HG02623 (cell line): ENCODE data around the gene PPP2R2B.
A peak's percentile ranks its signal among the peaks of the same experiment; 100 is the strongest.

Source experiments
- ATAC-seq: cut with Tn5 transposase; IDR thresholded peaks from one replicate; pipeline ENCODE4 v1.9.1; 2021; ENCODE audit warnings: moderate library complexity; ENCODE audit not compliant: unreplicated experiment

Gene PPP2R2B

DNA sequence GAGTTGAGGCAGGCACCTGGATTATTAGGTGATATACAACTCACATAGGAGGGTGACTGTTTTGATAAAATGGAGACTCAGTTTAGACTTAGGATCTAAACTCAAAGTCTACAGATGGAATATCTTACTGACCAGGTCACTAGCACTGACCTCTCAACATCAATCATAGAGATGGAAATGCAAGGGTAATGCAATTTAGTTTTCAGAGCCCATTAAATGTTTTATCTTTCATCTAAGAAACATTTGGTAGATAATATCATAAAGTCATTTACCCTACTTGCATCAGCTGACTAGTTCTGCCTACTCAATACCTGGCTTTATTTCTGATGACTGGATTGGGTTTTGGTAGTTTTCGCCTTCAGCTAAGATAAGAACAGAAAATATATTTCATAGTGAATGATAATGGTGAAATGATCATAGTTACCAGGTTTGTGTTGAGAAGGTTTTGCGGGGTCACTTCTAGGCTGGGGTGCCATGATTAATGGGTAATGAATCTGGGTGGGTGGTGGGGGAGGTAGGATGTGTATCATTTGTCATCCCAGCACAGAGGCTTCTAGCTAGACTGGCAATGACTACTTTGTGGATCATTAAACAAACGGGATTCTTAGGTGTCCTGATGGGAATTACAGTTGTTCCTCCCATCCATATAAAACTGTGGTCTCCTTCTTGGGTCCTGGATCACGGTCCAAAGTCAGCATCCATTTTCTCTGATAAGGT lies 173.4 kb downstream of the PPP2R2B start:
- no peak for ATAC-seq

DNA sequence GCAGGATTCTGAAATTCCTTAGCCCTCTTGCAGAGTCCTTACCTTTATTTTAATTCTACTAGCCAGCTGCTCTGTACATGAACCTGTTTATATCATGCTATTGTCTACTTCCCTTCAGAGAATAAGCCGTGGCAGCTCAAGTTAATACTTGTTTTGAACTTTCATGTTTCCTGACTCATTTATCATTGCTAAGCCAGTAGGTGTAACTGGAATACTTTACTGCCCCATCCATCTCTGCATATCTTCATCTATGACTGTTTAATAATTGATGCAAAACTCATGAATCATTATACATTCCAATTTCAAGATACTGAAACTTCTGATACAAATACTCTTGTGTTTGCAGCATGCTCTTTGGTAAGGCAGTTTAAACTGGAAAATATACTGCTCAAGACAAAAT lies 174.7 kb downstream of the PPP2R2B start:
- no peak for ATAC-seq

DNA sequence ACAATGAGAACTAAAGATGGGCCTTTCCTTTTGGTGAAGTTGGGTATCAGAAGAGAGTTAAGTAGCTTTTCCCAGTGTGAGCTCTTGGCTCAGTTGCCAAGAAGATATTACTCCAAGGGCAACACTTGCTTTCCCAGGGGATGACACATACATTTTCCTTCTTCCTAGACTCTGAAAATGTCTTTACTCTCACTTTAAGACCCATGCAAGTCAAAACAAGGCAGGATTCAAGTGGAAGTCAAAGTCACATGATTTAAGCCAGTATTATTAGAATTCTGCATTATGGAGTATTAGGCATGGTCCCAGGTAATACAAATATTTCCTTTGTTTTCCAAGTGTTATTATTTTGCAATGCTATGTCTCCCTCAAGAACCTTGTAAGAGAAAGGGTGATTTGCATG lies 175.1 kb downstream of the PPP2R2B start:
- no peak for ATAC-seq

DNA sequence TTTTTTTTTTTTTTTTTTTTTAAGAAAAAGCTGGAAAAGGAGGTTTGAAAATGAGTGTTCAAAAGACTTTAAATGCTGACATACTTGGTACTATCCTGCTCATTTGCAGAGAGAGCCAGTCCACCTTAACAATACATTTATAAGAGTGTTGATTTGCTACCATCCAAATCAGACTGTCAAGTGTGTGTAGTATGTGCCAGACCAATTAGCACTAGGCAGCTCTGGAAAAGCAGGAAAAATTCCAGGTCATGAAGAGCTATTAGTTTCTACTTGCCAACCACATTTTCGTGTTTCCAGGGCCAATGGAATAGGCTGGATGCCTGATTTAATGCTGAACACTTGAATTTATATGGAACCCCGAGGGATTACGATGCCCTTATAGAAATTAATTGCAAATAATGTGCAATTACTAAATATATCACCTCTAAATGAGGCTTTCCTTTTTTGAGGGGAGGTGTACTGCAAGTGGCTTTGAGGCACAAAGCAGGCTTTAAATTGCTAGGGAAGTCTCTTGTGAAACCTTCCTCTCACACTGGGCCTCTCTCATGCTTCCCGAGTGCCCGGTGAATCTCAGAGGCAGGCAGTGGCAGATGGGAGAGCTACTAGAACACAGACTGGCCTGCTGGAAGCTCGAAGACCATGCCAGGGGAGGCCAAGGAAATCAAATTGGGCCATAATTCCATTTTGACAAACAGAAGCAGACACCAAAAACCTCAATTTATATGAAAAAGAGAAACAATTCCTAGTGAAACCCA lies 178.7 kb downstream of the PPP2R2B start:
- ATAC-seq = no peak

DNA sequence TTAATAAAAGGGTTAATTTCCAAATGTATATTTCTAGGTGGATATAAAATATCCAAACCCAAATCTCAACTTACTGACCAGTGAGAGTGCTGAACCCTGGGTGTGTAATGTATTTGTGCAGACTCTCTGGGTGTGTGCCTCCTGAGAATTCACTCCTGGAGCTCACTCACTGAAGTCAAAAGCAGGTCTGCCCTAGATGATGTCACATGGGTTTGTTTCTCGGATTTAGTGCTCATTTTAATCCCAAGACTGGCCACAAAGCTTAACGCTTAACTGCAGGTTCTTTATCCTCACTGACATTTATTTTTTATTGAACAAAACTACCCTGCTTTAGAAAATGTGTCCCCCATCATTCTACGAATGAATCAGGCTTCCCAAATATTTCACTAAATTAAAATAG lies 179.4 kb downstream of the PPP2R2B start:
- ATAC-seq = no peak

DNA sequence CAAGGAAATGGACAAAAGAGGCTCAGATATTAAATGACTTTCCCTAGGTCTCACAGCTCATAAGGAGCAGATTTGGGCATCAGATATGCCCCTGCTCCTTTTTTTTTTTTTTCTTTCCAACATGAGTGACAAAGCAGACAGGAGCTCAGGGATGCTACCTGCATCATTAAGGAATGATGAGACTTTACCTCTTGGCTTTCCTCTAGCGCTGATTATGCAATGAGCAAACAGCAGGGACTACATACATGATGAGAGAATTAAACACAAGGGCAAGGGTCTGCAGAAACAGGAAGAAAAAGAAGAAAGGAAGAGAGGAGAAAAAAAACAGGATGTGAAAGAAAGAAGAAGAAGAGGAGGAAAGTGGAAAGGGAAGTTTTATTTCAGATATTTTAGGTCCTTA lies 179.9 kb downstream of the PPP2R2B start:
- ATAC-seq = no peak

DNA sequence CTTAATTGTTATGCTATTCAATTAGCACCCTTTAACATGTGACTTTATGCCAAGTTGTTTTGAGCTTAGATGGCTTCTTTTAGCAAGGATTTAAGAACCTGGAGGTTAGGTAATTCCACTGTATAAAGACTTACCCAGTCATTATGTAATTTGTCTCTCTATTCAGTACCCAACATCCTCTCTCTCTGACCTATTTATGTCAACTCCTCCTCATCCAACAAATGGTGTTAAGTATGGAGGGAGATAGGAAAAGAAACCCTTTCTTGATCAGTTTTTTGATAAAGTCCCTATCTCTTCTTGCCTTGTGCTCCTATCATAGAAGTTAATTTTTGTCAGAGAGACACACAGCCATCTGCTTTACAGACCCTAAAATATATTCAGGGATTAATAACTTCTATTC lies 181.3 kb downstream of the PPP2R2B start:
- ATAC-seq = no peak

DNA sequence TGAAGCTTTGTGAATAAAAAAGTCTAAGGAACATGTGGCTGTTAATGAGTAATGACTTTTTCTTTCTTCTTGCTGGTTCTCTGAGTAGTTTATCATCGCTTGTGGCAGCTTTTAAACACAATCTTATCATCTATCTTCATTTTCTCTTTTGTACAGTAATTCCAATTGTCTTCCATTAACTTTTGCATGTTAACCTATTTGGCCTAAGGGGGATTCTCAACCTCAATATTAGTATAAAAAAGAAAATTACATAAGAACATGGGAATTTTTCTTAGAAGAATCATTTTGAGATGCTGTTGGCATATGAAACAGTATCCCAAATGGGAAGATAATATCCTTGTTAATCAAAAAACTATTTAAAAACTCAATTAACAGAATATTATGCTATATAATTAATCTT lies 182.9 kb downstream of the PPP2R2B start:
- ATAC-seq = no peak

DNA sequence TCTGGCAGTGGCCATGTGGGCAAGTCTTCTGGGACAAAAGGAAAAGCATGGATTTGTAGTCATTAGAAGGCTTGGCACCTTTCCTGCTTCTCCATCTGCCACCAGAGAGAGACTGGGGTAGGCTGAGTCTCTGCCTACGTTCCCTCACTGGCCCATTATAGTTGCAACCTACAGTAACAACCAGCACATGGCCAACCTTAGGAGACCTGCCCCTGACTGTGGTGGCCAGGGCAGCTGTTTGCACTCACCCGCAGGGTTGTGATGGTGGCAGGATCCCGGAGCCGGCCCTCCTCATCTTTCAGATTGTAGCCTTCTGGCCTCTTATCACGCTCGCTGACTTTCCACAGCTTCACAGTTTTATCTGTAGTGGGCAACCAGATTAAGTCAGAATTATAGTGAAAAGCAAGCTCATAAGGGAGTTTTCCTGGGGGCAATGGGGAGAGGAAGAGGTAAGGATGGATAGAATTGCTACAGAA lies 187.6 kb downstream of the PPP2R2B start:
- ATAC-seq = no peak

DNA sequence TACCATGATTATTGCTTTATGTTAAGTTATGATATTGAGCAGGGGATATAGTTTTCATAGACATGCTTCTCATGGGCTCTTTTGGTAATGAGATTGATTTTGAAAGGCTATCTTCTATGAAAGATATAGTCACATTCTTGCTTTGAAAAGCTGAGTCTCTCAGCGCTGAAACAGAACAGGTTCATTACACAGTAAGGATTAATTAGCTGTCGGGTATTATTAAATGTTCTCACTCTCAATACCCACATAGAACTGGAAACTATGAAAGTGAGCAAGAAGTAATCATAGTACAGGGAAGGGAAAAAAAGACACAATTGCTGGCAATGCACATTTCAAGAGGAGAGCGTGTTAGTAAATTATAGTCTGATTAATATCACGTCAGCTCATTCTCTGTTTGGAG lies 190.9 kb downstream of the PPP2R2B start:
- no peak for ATAC-seq

DNA sequence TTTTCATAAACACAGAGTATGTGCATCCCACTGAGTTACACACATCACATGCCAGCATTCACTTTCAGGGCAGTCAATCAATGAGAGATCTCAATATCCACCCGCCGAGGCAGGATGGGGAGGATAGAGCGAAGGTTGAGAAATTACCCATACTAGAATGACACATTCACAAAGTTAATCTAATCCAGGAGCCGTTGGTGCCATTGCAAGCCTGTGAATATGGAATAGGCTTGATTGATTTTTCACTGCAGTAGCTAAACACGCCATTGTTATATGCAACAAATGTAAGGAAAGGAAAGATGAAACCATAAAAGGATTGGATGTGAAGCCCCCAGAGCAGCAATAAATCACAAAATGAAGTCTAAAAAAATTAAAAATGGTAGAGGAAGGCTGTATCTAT lies 194.7 kb downstream of the PPP2R2B start:
- ATAC-seq = no peak

DNA sequence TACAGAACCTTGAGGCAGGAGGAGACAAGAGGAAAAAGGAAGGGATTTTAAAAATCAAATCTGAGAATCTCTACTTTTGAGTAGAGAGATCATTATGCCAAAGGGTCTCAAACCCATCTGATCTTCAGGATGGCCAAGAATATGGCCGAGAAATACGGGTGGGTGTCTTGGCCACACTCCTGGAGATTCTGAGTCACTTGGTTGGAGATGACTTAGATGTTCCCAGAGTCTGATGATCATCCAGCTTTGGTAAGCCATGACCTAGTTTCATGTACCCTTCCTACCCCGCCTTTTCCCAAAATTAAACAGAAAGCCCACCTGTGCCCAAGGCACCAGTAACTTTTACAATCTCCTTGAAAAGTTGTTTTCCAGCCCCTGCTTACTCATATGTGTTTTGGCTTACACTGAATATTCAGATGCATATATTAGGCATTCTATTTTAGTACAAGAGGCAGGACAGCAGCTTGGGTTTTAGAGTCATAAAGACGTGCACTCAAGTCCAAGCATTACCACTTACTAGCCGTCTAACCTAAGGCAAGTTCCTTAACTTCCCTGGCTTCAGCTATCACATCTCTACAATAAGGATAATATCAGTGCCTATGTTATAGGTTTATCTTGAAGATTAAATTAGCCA lies 195.5 kb downstream of the PPP2R2B start:
- no peak for ATAC-seq

DNA sequence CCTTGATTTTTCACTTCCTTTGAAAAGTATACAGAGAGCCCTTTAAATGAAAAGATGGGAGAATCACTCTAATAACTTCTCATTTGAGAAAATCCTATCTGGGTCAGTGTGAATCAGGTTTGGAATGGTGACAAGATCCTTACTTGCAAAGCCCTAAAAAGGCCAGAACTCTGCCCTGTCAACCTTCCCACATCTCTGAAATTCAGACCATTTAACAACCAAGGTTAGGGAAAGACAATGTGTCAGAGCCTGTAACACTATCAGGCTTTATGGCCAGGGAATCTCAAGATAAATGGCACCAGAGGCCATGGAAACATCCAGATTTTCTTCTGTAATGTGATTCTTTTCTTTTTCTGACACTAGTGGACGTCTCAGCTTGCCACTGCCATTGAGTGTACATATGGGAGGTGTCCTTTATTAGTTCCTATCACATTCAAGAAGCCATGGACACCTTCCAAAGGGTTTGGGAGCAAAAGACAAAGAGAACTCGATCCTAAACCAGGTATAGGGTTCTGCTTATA lies 196.9 kb downstream of the PPP2R2B start:
- no peak for ATAC-seq

DNA sequence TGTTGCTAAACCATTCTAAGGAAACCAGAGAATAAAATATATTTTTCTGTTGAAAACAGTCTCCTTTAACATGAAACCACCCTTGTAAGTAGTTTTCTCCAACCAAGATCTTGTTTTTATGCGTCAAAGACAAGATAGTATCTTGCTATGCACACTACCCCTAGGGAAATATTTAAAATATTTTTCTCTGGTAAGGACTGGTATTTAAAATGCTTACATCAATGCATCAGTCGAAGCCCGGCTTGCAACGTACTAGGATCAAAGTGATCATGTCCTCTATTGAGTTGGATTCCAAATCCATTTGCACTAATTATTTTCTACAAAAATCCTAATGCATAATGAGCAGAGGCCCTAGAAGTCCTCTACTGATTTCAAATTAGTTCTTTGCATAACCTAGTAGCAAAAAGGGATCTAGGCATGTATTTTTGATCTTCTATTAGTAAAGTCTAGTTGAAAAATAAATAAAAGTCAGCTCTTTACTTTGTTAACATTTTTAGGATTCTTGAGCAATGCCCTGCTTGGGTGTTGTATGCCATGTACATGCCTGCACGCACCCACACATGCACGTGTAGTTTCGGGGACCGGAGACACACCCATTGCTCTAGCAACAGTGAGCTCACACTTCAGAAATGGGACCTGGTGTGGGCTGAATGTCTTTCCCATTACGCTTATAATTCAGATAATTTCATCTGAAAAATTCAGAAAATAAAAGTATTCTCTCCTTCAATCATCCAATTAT lies 197.5 kb downstream of the PPP2R2B start:
- ATAC-seq = no peak

DNA sequence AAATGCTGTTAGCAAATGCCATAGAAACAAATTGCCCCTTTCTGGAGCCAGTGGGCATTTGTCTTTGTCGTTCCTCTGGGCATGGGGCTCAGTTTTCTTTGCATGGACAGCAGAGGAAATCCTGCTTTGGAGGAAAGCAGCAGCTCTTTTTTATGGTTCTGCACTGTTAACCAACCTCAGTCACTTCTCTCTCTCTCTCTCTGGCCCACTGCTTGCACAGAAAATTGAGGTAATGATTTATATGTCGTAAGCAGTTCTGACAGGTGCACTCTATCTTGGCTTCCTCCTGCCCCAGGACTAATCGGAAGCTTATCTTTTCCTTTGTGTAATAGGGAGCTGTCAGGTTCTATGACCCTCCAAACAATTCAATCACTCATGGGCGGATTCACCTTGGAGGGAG lies 202.9 kb downstream of the PPP2R2B start:
- peak; percentile 58 for ATAC-seq

DNA sequence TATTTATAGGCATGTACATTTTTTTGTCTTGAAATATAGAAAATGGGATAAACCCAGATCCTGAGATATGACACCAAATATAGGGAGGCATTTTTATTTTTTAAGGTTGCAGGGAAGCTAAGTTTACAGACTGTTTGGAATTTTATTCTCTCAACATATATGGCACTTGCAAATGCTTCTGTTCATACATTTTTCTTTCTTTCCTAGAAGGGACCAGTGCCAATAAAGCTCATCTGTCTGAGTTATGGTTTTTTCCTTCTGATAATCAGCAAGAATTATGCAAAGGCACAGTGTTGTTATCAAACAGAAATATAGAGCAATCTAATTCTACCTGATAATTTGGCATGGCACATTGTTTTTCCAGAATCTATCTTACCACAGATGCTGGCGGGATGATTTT lies 205.7 kb downstream of the PPP2R2B start:
- no peak for ATAC-seq

DNA sequence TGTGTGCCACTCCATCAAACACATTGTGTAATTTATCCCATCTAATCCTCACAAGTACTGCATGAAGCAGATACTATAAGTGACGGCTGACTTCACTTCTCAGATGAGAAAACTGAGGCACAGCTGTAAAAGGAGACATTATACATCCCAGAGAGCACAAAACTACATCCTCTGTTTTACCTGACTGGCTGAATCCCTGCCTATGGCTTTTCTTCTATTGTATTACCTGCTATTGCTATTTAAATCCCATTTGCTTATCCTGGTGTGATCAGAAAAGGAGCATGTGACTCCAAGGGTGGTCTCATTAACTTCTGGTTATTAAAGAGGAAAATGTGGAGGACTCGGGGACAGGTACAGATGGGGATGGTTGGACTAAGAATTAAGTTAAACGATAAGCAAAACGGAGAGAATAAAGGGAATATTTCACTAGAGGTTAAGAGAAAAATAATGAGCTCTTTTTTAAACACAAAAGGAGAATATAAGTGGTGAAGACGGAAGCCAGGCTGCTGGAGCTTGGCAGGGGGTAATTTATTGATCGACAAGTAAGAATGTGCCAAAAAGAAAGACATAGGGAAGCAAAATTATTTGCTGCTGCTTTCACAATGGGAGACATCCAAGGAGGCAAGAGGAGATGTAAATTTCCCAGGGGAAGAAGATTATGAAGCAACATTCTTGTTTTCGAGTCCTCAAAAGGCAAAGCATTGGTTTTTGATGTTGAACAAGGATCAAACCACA lies 206.8 kb downstream of the PPP2R2B start:
- ATAC-seq = no peak

DNA sequence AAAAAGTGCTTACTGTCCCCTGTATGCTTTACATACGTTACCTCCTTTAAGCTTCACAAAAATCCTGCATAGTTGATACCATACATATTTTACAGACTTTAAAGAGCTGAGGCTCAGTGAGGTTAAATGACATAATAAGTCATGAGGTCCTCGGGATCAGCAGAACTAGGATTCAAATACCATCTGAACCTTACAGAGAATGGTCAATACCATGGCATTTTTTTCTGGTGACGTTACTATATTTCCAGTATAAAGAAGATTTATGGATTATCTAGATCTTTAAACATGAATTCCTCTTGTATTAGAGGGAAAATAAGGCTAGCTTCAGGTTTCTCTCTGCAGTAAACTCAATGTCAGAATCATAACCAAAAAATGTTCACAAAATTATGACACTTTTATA lies 208.9 kb downstream of the PPP2R2B start:
- no peak for ATAC-seq

DNA sequence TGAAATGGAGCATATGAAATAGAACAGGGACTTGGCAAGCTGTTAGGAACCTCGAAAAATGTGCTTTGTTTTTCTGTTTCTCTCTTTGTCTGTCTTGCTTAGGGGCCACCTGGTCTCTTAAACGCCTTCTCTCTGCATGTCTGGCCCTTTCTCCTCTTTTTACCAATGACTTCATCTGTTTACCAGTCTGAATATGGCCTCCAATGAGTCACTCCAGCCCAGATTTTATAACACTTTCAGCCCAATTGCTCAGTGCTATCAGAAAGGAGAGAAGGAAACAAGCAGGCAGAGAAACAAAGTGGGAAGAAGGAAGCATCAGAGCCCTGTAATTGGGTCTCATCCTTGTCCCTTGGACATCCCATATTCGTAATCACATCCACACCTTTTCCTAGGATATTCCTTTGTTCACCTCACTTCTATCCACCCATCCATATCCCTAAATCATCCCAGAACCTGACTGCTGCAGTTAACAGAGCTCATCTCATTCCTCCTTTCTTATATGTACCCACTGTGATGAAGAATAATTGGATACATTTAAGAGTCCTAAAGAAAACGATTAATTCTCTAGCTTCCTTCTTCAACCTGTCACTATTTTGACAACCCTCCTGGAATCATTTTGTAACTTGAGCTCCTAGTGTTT lies 210.8 kb downstream of the PPP2R2B start:
- ATAC-seq = no peak

DNA sequence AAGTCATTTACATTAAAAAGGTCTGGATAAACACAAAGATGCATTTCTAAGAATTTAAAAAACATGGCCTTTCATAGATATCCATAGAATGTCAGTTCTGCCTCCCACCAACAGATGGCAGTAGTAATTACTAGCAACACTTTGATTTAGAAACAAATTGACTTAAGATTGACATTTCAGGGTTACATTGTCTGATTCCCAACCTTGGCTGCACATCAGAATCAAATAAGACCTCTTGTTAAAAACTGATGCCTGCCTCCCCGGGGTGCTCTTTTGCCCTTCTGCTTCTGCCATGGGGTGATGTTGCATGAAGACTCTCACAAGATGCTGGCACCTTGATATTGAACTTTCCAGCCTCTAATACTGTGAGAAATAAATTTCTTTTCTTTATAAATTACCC lies 216.3 kb downstream of the PPP2R2B start:
- no peak for ATAC-seq
